ENCODE data around the gene URI1. TPM values are rescaled to one million over a fixed set of nuclear protein-coding genes. Genes with fewer than 3 reads are reported as not detected.
"Not testable (repeated sequence)": the region's sequence is repeated elsewhere in the genome, so short reads cannot be mapped to it uniquely, and the experiment has no call there.

Gene URI1
- polyA plus RNA-seq, 1 of the 3 experiments (the other 2 are of a cell fraction), result 32.4 TPM

DNA sequence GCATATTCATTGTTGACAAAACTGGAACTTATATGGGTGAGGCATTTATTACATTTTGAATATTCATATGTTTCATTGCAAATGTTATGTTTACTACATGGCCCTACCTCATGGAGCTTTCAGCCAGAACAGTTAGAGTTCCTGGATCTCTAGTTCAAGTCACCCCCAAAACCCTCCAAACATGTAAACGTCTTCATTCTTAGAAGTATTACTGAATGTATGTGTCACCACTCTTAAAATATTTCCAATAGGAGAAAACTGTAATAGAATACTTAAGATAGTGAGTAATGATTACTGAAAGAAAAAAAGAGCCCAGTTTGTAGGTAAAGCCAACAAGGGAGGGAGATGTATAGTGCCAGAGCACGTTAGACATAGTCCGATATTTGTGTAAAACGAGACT lies 23.5 kb downstream of the URI1 start (continued):
- TF ChIP-seq TAF1 (IDR thresholded peaks at IDR 0.05; ENCODE audit: borderline replicate concordance, low read depth, low read length) (no peak), JUND (IDR thresholded peaks at IDR 0.05) (peak; percentile 51), MEF2A (IDR thresholded peaks at IDR 0.05; ENCODE audit: borderline replicate concordance, low read depth) (no peak), FOSL2 (IDR thresholded peaks at IDR 0.05; ENCODE audit: borderline replicate concordance, low read depth) (peak; percentile 64; the same call in 1 of the 2 replicates), TCF12 (IDR thresholded peaks at IDR 0.05) (peak; percentile 26; the same call in 1 of the 2 replicates), ZBTB33 (IDR thresholded peaks at IDR 0.05; ENCODE audit: borderline replicate concordance, low read depth) (no peak), GATA2 (CRISPR knock-in tag; IDR thresholded peaks at IDR 0.05) (no peak), TEAD4 (IDR thresholded peaks at IDR 0.05; ENCODE audit: borderline replicate concordance, insufficient read depth) (0 out of 2 replicates have a peak, but pooled peaks have one; percentile 25), MXI1 (IDR thresholded peaks at IDR 0.05; ENCODE audit: low read depth, low read length) (no peak), POLR2AphosphoS5 (IDR thresholded peaks at IDR 0.05; ENCODE audit: low read depth, low read length) (no peak), REST (IDR thresholded peaks at IDR 0.05; ENCODE audit: low read depth, low read length) (no peak)
- TF ChIP-seq, protein P1, sequence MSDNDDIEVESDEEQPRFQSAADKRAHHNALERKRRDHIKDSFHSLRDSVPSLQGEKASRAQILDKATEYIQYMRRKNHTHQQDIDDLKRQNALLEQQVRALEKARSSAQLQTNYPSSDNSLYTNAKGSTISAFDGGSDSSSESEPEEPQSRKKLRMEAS (IDR thresholded peaks at IDR 0.05; ENCODE audit: low read depth), result 0 out of 2 replicates have a peak, but pooled peaks have one; percentile 23
- TF ChIP-seq, protein P2, sequence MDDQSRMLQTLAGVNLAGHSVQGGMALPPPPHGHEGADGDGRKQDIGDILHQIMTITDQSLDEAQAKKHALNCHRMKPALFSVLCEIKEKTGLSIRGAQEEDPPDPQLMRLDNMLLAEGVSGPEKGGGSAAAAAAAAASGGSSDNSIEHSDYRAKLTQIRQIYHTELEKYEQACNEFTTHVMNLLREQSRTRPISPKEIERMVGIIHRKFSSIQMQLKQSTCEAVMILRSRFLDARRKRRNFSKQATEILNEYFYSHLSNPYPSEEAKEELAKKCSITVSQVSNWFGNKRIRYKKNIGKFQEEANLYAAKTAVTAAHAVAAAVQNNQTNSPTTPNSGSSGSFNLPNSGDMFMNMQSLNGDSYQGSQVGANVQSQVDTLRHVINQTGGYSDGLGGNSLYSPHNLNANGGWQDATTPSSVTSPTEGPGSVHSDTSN (IDR thresholded peaks at IDR 0.05), result no peak

DNA sequence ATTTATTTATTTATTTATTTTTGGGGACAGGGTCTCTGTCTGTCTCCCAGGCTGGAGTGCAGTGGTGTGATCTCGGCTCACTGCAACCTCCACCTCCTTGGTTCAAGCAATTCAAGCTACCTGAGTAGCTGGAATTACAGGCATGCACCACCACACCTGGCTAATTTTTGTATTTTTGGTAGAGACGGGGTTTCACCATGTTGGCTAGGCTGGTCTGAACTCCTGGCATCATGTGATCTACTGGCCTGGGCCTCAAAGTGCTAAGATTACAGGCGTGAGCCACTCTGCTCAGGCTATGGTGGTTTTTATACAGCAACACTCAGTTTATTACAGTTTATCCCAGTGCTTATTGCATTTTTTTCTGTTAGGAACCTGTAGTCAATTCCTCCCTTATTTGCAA lies 24.1 kb downstream of the URI1 start:
- H3K27me3 ChIP-seq (ENCODE audit: insufficient read depth); DNase-seq; POLR2A ChIA-PET; H3K9ac ChIP-seq; H3K9me2 ChIP-seq; H3K9me3 ChIP-seq; H2AFZ ChIP-seq (ENCODE audit: low read depth); H3K36me3 ChIP-seq (replicated peaks in 1 of 2; ENCODE audit: control insufficient read depth in 1 of 2, insufficient read depth in 2 of 2, low read length in 1 of 2): not testable (repeated sequence)
- Histone ChIP-seq H3F3A (replicated peaks; ENCODE audit: insufficient read depth) (peaks cover 16% of the 10 kb centered on the region), H3K27ac (ENCODE audit: low read depth in 2 of 2, low read length in 1 of 2) (peak overlapping the region in 1 of 2 experiments; percentile 30; a peak in 2 of 4 replicates), H4K20me1 (ENCODE audit: insufficient read depth) (peaks cover 80% of the 10 kb centered on the region), H3K4me1 (ENCODE audit: control insufficient read depth in 1 of 2, insufficient read depth in 2 of 2, low read depth in 1 of 2, low read length in 1 of 2) (peaks cover 15 to 58% of the 10 kb centered on the region in 2 experiments; a peak in 3 of 4 replicates), H3K79me2 (ENCODE audit: insufficient read depth) (peaks cover 100% of the 10 kb centered on the region), H3K4me3 (ENCODE audit: low read depth in 2 of 2, low read length in 1 of 2) (0 out of 4 replicates have a peak overlapping the region, but pooled peaks of 1 of the 2 experiments have one; percentile 20), H3K4me2 (peak overlapping the region; percentile 42)
- CTCF ChIA-PET, result interaction anchor here (0.7 to 3.1 kb wide), 14 partner anchors 8 to 272 kb away, joined by 3 to 17 read pairs (median 4); partner anchors contain the start of gene URI1
- WGBS (ENCODE audit: low lambda C conversion rate), result 98% methylated on average over 3 of the region's 3 CpGs

Data from SK-N-SH (cell line).